ENCODE data around the gene UBE2J1. TPM values are rescaled to one million over a fixed set of nuclear protein-coding genes. Genes with fewer than 3 reads are reported as not detected.

Gene UBE2J1
- total and polyA plus RNA-seq, 10 of the 15 experiments (the other 5 are each of a cell fraction or from before 2014, with no cell fraction given): 48.7 to 131 (median 90.0) TPM

DNA sequence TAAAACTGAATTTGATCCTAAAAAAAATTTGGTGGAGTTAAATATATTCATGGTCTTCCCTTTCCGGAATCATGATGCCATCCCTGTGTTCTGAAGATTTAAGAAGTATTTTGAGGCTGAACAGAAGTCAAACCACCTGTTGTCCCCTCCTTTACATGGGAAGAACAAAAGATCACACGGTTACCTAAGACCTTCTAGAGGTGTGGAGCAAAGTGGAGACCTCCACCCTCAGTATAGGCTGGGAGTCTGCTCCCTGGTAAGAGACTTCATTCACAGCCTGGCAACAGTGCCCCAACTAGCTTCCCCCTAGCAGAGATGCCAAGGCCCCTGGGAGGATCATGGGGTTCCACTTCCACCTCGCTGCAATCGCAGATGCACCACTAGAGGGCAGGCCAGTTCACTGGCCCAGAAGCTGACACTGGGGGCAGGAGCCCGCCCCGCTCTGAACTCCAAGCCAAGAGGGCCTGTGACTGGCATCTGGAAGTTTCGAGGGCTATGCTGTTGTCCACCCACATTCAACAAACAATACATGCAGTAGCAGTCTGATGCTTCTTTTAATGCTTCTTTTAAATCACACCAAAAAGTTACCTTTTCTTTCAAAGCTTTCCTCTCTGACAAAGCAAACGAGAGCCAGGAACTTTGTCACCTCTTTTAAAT lies 19.5 kb upstream of the UBE2J1 start (continued):
- TF ChIP-seq, protein P1, sequence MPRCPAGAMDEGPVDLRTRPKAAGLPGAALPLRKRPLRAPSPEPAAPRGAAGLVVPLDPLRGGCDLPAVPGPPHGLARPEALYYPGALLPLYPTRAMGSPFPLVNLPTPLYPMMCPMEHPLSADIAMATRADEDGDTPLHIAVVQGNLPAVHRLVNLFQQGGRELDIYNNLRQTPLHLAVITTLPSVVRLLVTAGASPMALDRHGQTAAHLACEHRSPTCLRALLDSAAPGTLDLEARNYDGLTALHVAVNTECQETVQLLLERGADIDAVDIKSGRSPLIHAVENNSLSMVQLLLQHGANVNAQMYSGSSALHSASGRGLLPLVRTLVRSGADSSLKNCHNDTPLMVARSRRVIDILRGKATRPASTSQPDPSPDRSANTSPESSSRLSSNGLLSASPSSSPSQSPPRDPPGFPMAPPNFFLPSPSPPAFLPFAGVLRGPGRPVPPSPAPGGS (IDR thresholded peaks at IDR 0.05; ENCODE audit: borderline replicate concordance, insufficient read depth, low read depth, low read length, poor library complexity, severe bottlenecking): no peak
- TF ChIP-seq MXI1 (IDR thresholded peaks at IDR 0.05; ENCODE audit: low read depth, low read length): no peak
- no peak for TF ChIP-seq EZH2 (IDR thresholded peaks at IDR 0.05; ENCODE audit: borderline replicate concordance, control insufficient read depth, low read depth, low read length)
- TF ChIP-seq, protein P2, sequence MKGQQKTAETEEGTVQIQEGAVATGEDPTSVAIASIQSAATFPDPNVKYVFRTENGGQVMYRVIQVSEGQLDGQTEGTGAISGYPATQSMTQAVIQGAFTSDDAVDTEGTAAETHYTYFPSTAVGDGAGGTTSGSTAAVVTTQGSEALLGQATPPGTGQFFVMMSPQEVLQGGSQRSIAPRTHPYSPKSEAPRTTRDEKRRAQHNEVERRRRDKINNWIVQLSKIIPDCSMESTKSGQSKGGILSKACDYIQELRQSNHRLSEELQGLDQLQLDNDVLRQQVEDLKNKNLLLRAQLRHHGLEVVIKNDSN (IDR thresholded peaks at IDR 0.05; ENCODE audit: borderline replicate concordance, extremely low read length, insufficient read depth, low read depth, low read length): no peak
- 0 out of 2 replicates have a peak, but pooled peaks have one; percentile 39 for TF ChIP-seq PML (IDR thresholded peaks at IDR 0.05; ENCODE audit: low read length)
- TF ChIP-seq, protein P3, sequence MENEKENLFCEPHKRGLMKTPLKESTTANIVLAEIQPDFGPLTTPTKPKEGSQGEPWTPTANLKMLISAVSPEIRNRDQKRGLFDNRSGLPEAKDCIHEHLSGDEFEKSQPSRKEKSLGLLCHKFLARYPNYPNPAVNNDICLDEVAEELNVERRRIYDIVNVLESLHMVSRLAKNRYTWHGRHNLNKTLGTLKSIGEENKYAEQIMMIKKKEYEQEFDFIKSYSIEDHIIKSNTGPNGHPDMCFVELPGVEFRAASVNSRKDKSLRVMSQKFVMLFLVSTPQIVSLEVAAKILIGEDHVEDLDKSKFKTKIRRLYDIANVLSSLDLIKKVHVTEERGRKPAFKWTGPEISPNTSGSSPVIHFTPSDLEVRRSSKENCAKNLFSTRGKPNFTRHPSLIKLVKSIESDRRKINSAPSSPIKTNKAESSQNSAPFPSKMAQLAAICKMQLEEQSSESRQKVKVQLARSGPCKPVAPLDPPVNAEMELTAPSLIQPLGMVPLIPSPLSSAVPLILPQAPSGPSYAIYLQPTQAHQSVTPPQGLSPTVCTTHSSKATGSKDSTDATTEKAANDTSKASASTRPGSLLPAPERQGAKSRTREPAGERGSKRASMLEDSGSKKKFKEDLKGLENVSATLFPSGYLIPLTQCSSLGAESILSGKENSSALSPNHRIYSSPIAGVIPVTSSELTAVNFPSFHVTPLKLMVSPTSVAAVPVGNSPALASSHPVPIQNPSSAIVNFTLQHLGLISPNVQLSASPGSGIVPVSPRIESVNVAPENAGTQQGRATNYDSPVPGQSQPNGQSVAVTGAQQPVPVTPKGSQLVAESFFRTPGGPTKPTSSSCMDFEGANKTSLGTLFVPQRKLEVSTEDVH (IDR thresholded peaks at IDR 0.05; ENCODE audit: low read depth, partially characterized antibody): no peak
- TF ChIP-seq FOXK2 (IDR thresholded peaks at IDR 0.05): no peak
- peak; percentile 43; the same call in 1 of the 2 replicates for TF ChIP-seq RFX5 (IDR thresholded peaks at IDR 0.05; ENCODE audit: low read depth, low read length)
- TF ChIP-seq HDGF (IDR thresholded peaks at IDR 0.05): 0 out of 2 replicates have a peak, but pooled peaks have one; percentile 52
- TF ChIP-seq ZNF274 (IDR thresholded peaks at IDR 0.05; ENCODE audit: insufficient read depth, insufficient read length): no peak
- TF ChIP-seq GABPA (IDR thresholded peaks at IDR 0.05; ENCODE audit: low read depth): no peak
- TF ChIP-seq WRNIP1 (IDR thresholded peaks at IDR 0.05; ENCODE audit: borderline replicate concordance, low read depth, low read length): no peak
- no peak for TF ChIP-seq SIX5 (IDR thresholded peaks at IDR 0.05; ENCODE audit: low read depth, low read length, severe bottlenecking)
- TF ChIP-seq IRF4 (IDR thresholded peaks at IDR 0.05; ENCODE audit: low read depth, low read length): peak; percentile 70
- 0 out of 2 replicates have a peak, but pooled peaks have one; percentile 29 for TF ChIP-seq BCL11A (IDR thresholded peaks at IDR 0.05; ENCODE audit: low read depth, low read length)
- TF ChIP-seq, protein P4, sequence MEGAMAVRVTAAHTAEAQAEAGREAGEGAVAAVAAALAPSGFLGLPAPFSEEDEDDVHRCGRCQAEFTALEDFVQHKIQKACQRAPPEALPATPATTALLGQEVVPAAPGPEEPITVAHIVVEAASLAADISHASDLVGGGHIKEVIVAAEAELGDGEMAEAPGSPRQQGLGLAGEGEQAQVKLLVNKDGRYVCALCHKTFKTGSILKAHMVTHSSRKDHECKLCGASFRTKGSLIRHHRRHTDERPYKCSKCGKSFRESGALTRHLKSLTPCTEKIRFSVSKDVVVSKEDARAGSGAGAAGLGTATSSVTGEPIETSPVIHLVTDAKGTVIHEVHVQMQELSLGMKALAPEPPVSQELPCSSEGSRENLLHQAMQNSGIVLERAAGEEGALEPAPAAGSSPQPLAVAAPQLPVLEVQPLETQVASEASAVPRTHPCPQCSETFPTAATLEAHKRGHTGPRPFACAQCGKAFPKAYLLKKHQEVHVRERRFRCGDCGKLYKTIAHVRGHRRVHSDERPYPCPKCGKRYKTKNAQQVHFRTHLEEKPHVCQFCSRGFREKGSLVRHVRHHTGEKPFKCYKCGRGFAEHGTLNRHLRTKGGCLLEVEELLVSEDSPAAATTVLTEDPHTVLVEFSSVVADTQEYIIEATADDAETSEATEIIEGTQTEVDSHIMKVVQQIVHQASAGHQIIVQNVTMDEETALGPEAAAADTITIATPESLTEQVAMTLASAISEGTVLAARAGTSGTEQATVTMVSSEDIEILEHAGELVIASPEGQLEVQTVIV (IDR thresholded peaks at IDR 0.05; ENCODE audit: borderline replicate concordance, partially characterized antibody): no peak
- TF ChIP-seq, protein P5, sequence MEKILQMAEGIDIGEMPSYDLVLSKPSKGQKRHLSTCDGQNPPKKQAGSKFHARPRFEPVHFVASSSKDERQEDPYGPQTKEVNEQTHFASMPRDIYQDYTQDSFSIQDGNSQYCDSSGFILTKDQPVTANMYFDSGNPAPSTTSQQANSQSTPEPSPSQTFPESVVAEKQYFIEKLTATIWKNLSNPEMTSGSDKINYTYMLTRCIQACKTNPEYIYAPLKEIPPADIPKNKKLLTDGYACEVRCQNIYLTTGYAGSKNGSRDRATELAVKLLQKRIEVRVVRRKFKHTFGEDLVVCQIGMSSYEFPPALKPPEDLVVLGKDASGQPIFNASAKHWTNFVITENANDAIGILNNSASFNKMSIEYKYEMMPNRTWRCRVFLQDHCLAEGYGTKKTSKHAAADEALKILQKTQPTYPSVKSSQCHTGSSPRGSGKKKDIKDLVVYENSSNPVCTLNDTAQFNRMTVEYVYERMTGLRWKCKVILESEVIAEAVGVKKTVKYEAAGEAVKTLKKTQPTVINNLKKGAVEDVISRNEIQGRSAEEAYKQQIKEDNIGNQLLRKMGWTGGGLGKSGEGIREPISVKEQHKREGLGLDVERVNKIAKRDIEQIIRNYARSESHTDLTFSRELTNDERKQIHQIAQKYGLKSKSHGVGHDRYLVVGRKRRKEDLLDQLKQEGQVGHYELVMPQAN (conservative IDR thresholded peaks at IDR 0.05): no peak
- TF ChIP-seq RAD51 (IDR thresholded peaks at IDR 0.05): no peak
- 0 out of 2 replicates have a peak, but pooled peaks have one; percentile 73 for TF ChIP-seq ZNF207 (IDR thresholded peaks at IDR 0.05; ENCODE audit: borderline replicate concordance)
- no peak for TF ChIP-seq SMAD5 (IDR thresholded peaks at IDR 0.05; ENCODE audit: low read depth)
- no peak for TF ChIP-seq JUNB (IDR thresholded peaks at IDR 0.05)
